HG03066 (cell line): ENCODE measurements around the gene SNRPD2.

Experiments
- ATAC-seq: cut with Tn5 transposase; IDR thresholded peaks from one replicate; pipeline ENCODE4 v1.9.1; 2021; ENCODE audit warnings: low read depth; ENCODE audit not compliant: unreplicated experiment

The SNRPD2 gene

GRCh38 chr19:45660636-45661035, 31.1 kb downstream of the SNRPD2 start:
- ATAC-seq, result no peak

GRCh38 chr19:45659096-45659729, 32.5 kb downstream of the SNRPD2 start:
- ATAC-seq, result no peak

- ATAC-seq, result no peak
Observed at GRCh38 chr19:45657520-45658167, 34.1 kb downstream of the SNRPD2 start.

GRCh38 chr19:45655073-45655472, 36.7 kb downstream of the SNRPD2 start:
- ATAC-seq, result no peak

GRCh38 chr19:45653634-45654033, 38.1 kb downstream of the SNRPD2 start:
- ATAC-seq, result no peak

- ATAC-seq, result no peak
Observed at GRCh38 chr19:45650722-45651121, 41.0 kb downstream of the SNRPD2 start.

GRCh38 chr19:45646345-45646698, 45.4 kb downstream of the SNRPD2 start:
- no peak for ATAC-seq

GRCh38 chr19:45645631-45646344, 46.0 kb downstream of the SNRPD2 start:
- peak; percentile 32 for ATAC-seq

- ATAC-seq, result no peak
Observed at GRCh38 chr19:45645068-45645630, 46.6 kb downstream of the SNRPD2 start.

GRCh38 chr19:45643927-45644771, 47.6 kb downstream of the SNRPD2 start:
- no peak for ATAC-seq

GRCh38 chr19:45643024-45643926, 48.5 kb downstream of the SNRPD2 start:
- ATAC-seq, result no peak

- peak; percentile 39 for ATAC-seq
Observed at GRCh38 chr19:45641274-45642105, 50.3 kb downstream of the SNRPD2 start.

GRCh38 chr19:45640849-45641273, 50.9 kb downstream of the SNRPD2 start:
- ATAC-seq, result no peak

- no peak for ATAC-seq
Observed at GRCh38 chr19:45638930-45639729, 52.6 kb downstream of the SNRPD2 start, which contains the start of gene EML2. Gene EML2 (minus strand): TSS chr19:45639397. CDS start chr19:45639376, 21 bp downstream.

GRCh38 chr19:45637890-45638667, 53.7 kb downstream of the SNRPD2 start:
- ATAC-seq, result no peak
